H9 (cell line): ENCODE measurements around the gene ZBTB49. TPM values are rescaled to one million over a fixed set of nuclear protein-coding genes. Genes with fewer than 3 reads are reported as not detected.

ENCODE experiments used
- DNase-seq: peaks from one replicate; pipeline ENCODE4 v3.0.0-alpha.2; 2017
- H2AFZ ChIP-seq: one replicate; pipeline ENCODE4 v1.6.1; 2013; ENCODE audit warnings: mild to moderate bottlenecking, low read length, control low read depth, moderate library complexity
- H2AK5ac ChIP-seq: 2 replicates; pipeline ENCODE4 v1.6.1; 2013; ENCODE audit warnings: low read length, control low read depth, mixed read lengths; ENCODE audit not compliant: insufficient read length
- H2BK120ac ChIP-seq: one replicate; pipeline ENCODE4 v1.6.1; 2013; ENCODE audit warnings: low read depth, mild to moderate bottlenecking, low read length, control low read depth, inconsistent platforms; ENCODE audit not compliant: poor library complexity, severe bottlenecking
- H2BK12ac ChIP-seq: 2 replicates; pipeline ENCODE4 v1.6.1; 2013; ENCODE audit warnings: low read length, control low read depth, mixed read lengths, low read depth; ENCODE audit not compliant: insufficient read length
- H2BK15ac ChIP-seq: 2 replicates; pipeline ENCODE4 v1.6.1; 2013; ENCODE audit warnings: low read depth, low read length, control low read depth
- H2BK20ac ChIP-seq: one replicate; pipeline ENCODE4 v1.6.1; 2013; ENCODE audit warnings: low read depth, mild to moderate bottlenecking, low read length, control low read depth, inconsistent platforms; ENCODE audit not compliant: poor library complexity, severe bottlenecking
- H2BK5ac ChIP-seq: 2 replicates; pipeline ENCODE4 v1.6.1; 2013; ENCODE audit warnings: low read length, control low read depth, mixed read lengths; ENCODE audit not compliant: insufficient read length
- H3K14ac ChIP-seq: 2 replicates; pipeline ENCODE4 v1.6.1; 2013; ENCODE audit warnings: low read length, control low read depth; ENCODE audit not compliant: insufficient read depth
- H3K18ac ChIP-seq: 2 replicates; pipeline ENCODE4 v1.6.1; 2013; ENCODE audit warnings: low read depth, mild to moderate bottlenecking, mixed read lengths, low read length, control low read depth; ENCODE audit not compliant: insufficient read length
- H3K23ac ChIP-seq: 2 replicates; pipeline ENCODE4 v1.6.1; 2013; ENCODE audit warnings: low read length, control low read depth, mixed read lengths, low read depth; ENCODE audit not compliant: insufficient read length
- H3K23me2 ChIP-seq: 2 replicates; pipeline ENCODE4 v1.6.1; 2013; ENCODE audit warnings: low read depth, mild to moderate bottlenecking, mixed read lengths, low read length, control low read depth; ENCODE audit not compliant: insufficient read length, poor library complexity, severe bottlenecking
- H3K27ac ChIP-seq: 2 replicates; pipeline ENCODE4 v1.5.1; 2013; ENCODE audit warnings: low read length, control low read depth, mixed read lengths, low read depth; ENCODE audit not compliant: insufficient read length
- H3K27me3 ChIP-seq: 2 replicates; pipeline ENCODE4 v1.6.1; 2013; ENCODE audit warnings: low read length, control low read depth, inconsistent platforms; ENCODE audit not compliant: insufficient read depth
- H3K4ac ChIP-seq: 2 replicates; pipeline ENCODE4 v1.6.1; 2013; ENCODE audit warnings: low read depth, mild to moderate bottlenecking, control low read depth, inconsistent platforms, low read length, moderate library complexity
- H3K4me1 ChIP-seq: 2 replicates; pipeline ENCODE4 v1.6.1; 2013; ENCODE audit warnings: low read length, control low read depth, inconsistent platforms; ENCODE audit not compliant: insufficient read depth
- H3K4me2 ChIP-seq: 2 replicates; pipeline ENCODE4 v1.6.1; 2013; ENCODE audit warnings: low read length, control low read depth, mixed read lengths; ENCODE audit not compliant: insufficient read length, insufficient read depth
- H3K56ac ChIP-seq: 2 replicates; pipeline ENCODE4 v1.6.1; 2013; ENCODE audit warnings: low read depth, mild to moderate bottlenecking, mixed read lengths, low read length, control low read depth; ENCODE audit not compliant: insufficient read length
- H3K79me1 ChIP-seq: 2 replicates; pipeline ENCODE4 v1.6.1; 2013; ENCODE audit warnings: low read depth, mild to moderate bottlenecking, moderate library complexity, low read length, control low read depth, inconsistent platforms; ENCODE audit not compliant: insufficient read depth, poor library complexity, severe bottlenecking
- H3K79me2 ChIP-seq: 2 replicates; pipeline ENCODE4 v1.6.1; 2013; ENCODE audit warnings: low read length, control low read depth, inconsistent platforms; ENCODE audit not compliant: insufficient read depth
- H3K9ac ChIP-seq: 2 replicates; pipeline ENCODE4 v1.6.1; 2013; ENCODE audit warnings: low read length, control low read depth, mixed read lengths; ENCODE audit not compliant: insufficient read length; ENCODE audit errors: extremely low read depth
- H3K9me3 ChIP-seq: one replicate; pipeline ENCODE4 v1.6.1; 2013; ENCODE audit warnings: low read depth, low read length, inconsistent platforms; ENCODE audit not compliant: control insufficient read depth
- H3T11ph ChIP-seq: one replicate; pipeline ENCODE4 v1.6.1; 2013; ENCODE audit warnings: mild to moderate bottlenecking, low read length, control low read depth, inconsistent platforms
- H4K20me1 ChIP-seq: one replicate; pipeline ENCODE4 v1.6.1; 2013; ENCODE audit not compliant: control insufficient read depth, insufficient read length, insufficient read depth
- H4K5ac ChIP-seq: 2 replicates; pipeline ENCODE4 v1.6.1; 2013; ENCODE audit warnings: low read depth, mild to moderate bottlenecking, mixed read lengths, low read length, control low read depth; ENCODE audit not compliant: insufficient read length
- H4K8ac ChIP-seq: replicated peaks from 2 replicates; pipeline ENCODE4 v1.6.1; 2013; ENCODE audit warnings: low read length, control low read depth, mixed read lengths, low read depth; ENCODE audit not compliant: insufficient read length
- H4K91ac ChIP-seq: 2 replicates; pipeline ENCODE4 v1.6.1; 2013; ENCODE audit warnings: low read depth, mild to moderate bottlenecking, moderate library complexity, mixed read lengths, low read length, control low read depth; ENCODE audit not compliant: insufficient read length
- H3K27ac Mint-ChIP-seq, 3 experiments: 2 replicates in 2 of 3; 3 replicates in 1 of 3; pipeline ENCODE4 v1.8.0; 2020 to 2021; ENCODE audit warnings: mixed read lengths in 3 of 3, mild to moderate bottlenecking in 1 of 3, moderate library complexity in 1 of 3
- H3K27me3 Mint-ChIP-seq: 2 replicates; pipeline ENCODE4 v1.8.0; 2021; ENCODE audit warnings: low read depth, mild to moderate bottlenecking, moderate library complexity, mixed read lengths
- H3K36me3 Mint-ChIP-seq, 3 experiments: 2 replicates in 2 of 3; 3 replicates in 1 of 3; pipeline ENCODE4 v1.8.0; 2020 to 2021; ENCODE audit warnings: low read depth in 3 of 3, mixed read lengths in 3 of 3; ENCODE audit not compliant: insufficient read depth in 1 of 3
- H3K4me1 Mint-ChIP-seq, 2 experiments: 2 replicates each; pipeline ENCODE4 v1.8.0; 2020; ENCODE audit warnings: mixed read lengths in 2 of 2
- H3K4me3 Mint-ChIP-seq, 2 experiments: 2 replicates in 1 of 2; 3 replicates in 1 of 2; pipeline ENCODE4 v1.8.0; 2020 to 2021; ENCODE audit warnings: mild to moderate bottlenecking in 2 of 2, mixed read lengths in 2 of 2, moderate library complexity in 1 of 2
- H3K9me3 Mint-ChIP-seq, 2 experiments: 2 replicates in 1 of 2; 3 replicates in 1 of 2; pipeline ENCODE4 v1.8.0; 2020; ENCODE audit warnings: mild to moderate bottlenecking in 2 of 2, mixed read lengths in 2 of 2, moderate library complexity in 1 of 2
- total RNA-seq: library from RNA; stranded (reverse); gene quantifications from 2 replicates; pipeline ENCODE4 v1.2.1, GENCODE V29; 2021
- TF ChIP-seq, protein P1 (sequence below): fragments of 200-600 bp; sonication (generic); conservative IDR thresholded peaks from 3 replicates; pipeline ENCODE4 v1.8.0; 2021; ENCODE audit warnings: antibody characterized with exemption, mild to moderate bottlenecking

ZBTB49 gene
- total RNA-seq, 1 experiment from 2014 or later, result 8.7 TPM

DNA sequence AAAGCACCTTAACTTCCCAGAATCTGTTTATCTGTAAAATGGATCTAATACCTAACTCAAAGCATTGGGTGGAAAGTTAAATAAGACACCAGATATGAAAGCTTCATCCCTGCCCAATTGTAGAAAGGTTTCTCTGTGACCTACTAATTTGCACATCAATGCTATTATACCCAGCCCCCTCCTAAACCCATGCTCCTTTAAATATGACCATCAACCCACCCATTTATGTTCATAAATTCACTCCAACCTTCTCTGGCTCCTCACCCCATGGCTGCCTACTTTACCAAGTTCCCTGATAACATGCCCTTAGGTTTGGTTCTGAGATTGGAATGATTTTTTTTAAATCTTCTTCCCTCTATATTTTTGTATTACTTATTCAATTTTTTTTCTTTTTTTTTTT, 2.0 kb upstream of the ZBTB49 start:
- TF ChIP-seq, protein P1, sequence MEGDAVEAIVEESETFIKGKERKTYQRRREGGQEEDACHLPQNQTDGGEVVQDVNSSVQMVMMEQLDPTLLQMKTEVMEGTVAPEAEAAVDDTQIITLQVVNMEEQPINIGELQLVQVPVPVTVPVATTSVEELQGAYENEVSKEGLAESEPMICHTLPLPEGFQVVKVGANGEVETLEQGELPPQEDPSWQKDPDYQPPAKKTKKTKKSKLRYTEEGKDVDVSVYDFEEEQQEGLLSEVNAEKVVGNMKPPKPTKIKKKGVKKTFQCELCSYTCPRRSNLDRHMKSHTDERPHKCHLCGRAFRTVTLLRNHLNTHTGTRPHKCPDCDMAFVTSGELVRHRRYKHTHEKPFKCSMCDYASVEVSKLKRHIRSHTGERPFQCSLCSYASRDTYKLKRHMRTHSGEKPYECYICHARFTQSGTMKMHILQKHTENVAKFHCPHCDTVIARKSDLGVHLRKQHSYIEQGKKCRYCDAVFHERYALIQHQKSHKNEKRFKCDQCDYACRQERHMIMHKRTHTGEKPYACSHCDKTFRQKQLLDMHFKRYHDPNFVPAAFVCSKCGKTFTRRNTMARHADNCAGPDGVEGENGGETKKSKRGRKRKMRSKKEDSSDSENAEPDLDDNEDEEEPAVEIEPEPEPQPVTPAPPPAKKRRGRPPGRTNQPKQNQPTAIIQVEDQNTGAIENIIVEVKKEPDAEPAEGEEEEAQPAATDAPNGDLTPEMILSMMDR, result no peak
- Histone ChIP-seq H2BK5ac (no peak overlapping the region), H2BK20ac (no peak overlapping the region), H4K5ac (no peak overlapping the region), H3K4ac (no peak overlapping the region), H3T11ph (no peak overlapping the region), H3K4me1 (no peaks in the 10 kb centered on the region), H3K27me3 (no peaks in the 10 kb centered on the region), H3K79me2 (peaks cover 18% of the 10 kb centered on the region; the same call in 1 of the 2 replicates), H4K91ac (no peak overlapping the region), H2BK120ac (no peak overlapping the region), H3K4me2 (no peak overlapping the region), H3K14ac (no peak overlapping the region), H3K9me3 (no peaks in the 10 kb centered on the region), H2AFZ (no peak overlapping the region), H4K20me1 (no peaks in the 10 kb centered on the region), H3K23ac (no peak overlapping the region), H3K79me1 (peaks cover 10% of the 10 kb centered on the region), H3K56ac (no peak overlapping the region), H2BK15ac (no peak overlapping the region), H3K27ac (no peak overlapping the region), H3K18ac (no peak overlapping the region), H2AK5ac (no peak overlapping the region), H2BK12ac (no peak overlapping the region), H3K9ac (no peak overlapping the region), H4K8ac (no peak overlapping the region), H3K23me2 (peaks cover 8% of the 10 kb centered on the region)
- Mint-ChIP-seq H3K27ac (no peak overlapping the region), H3K27me3 (no peaks in the 10 kb centered on the region), H3K9me3 (no peaks in the 10 kb centered on the region), H3K36me3 (peaks cover 5 to 40% (median 32%) of the 10 kb centered on the region in 3 experiments; a peak in 5 of 7 replicates), H3K4me3 (peak overlapping the region; percentile 28 to 62; a peak in 3 of 5 replicates), H3K4me1 (peaks cover 24 to 31% of the 10 kb centered on the region in 2 experiments)
- no peak for DNase-seq
